Progenitor cell of endocrine pancreas (in vitro differentiated cells): ENCODE data around the gene HIPK1. TPM values are rescaled to one million over a fixed set of nuclear protein-coding genes. Genes with fewer than 3 reads are reported as not detected.

ENCODE experiments used
- DNase-seq: peaks from one replicate; pipeline ENCODE4 v3.0.0; 2021; ENCODE audit warnings: low spot score; ENCODE audit not compliant: unreplicated experiment
- H3K27ac Mint-ChIP-seq: 2 replicates; pipeline ENCODE4 v1.8.0; 2021; ENCODE audit warnings: mild to moderate bottlenecking, moderate library complexity, mixed read lengths
- H3K27me3 Mint-ChIP-seq: 2 replicates; pipeline ENCODE4 v1.8.0; 2021; ENCODE audit warnings: mixed read lengths
- H3K36me3 Mint-ChIP-seq: 2 replicates; pipeline ENCODE4 v1.8.0; 2022; ENCODE audit warnings: mixed read lengths; ENCODE audit not compliant: insufficient read depth
- H3K4me1 Mint-ChIP-seq: 2 replicates; pipeline ENCODE4 v1.8.0; 2021; ENCODE audit warnings: low read depth, mixed read lengths
- H3K4me3 Mint-ChIP-seq: 2 replicates; pipeline ENCODE4 v1.8.0; 2021; ENCODE audit warnings: low read depth, mild to moderate bottlenecking, moderate library complexity, mixed read lengths
- H3K9me3 Mint-ChIP-seq: 2 replicates; pipeline ENCODE4 v1.8.0; 2021; ENCODE audit warnings: low read depth, mixed read lengths
- CTCF ChIP-seq: fragments of 200-600 bp; sonication (generic); IDR thresholded peaks from one replicate; pipeline ENCODE4 v1.5.0; 2021; ENCODE audit warnings: antibody characterized with exemption, mild to moderate bottlenecking; ENCODE audit not compliant: unreplicated experiment
- total RNA-seq: library from RNA; stranded (reverse); gene quantifications from 2 replicates; pipeline ENCODE4 v1.2.1, GENCODE V29; 2021

The HIPK1 gene
- total RNA-seq, 1 donor from 2014 or later, result 54.2 TPM

- TF ChIP-seq CTCF, result no peak
- Mint-ChIP-seq H3K4me3 (no peak overlapping the region), H3K27me3 (no peaks in the 10 kb centered on the region), H3K36me3 (peaks cover 11% of the 10 kb centered on the region), H3K9me3 (no peaks in the 10 kb centered on the region), H3K27ac (no peak overlapping the region), H3K4me1 (peaks cover 15% of the 10 kb centered on the region)
- no peak for DNase-seq
These were observed 9.1 kb downstream of the HIPK1 start for GRCh38 chr1:113938192-113938591.

GRCh38 chr1:113940365-113941244 lies 11.5 kb downstream of the HIPK1 start:
- no peak for TF ChIP-seq CTCF
- H3K36me3 Mint-ChIP-seq, result peaks cover 25% of the 10 kb centered on the region
- no peak overlapping the region for H3K4me3 Mint-ChIP-seq
- H3K9me3 Mint-ChIP-seq, result peaks cover 5% of the 10 kb centered on the region
- H3K27me3 Mint-ChIP-seq, result no peaks in the 10 kb centered on the region
- DNase-seq, result no peak
- peaks cover 2% of the 10 kb centered on the region for H3K4me1 Mint-ChIP-seq
- no peak overlapping the region for H3K27ac Mint-ChIP-seq

GRCh38 chr1:113941245-113941559 lies 12.1 kb downstream of the HIPK1 start:
- no peak for TF ChIP-seq CTCF
- peaks cover 5% of the 10 kb centered on the region for H3K9me3 Mint-ChIP-seq
- no peak overlapping the region for H3K4me3 Mint-ChIP-seq
- peaks cover 28% of the 10 kb centered on the region for H3K36me3 Mint-ChIP-seq
- DNase-seq, result no peak
- peaks cover 6% of the 10 kb centered on the region for H3K4me1 Mint-ChIP-seq
- H3K27ac Mint-ChIP-seq, result no peak overlapping the region
- H3K27me3 Mint-ChIP-seq, result no peaks in the 10 kb centered on the region

- TF ChIP-seq CTCF, result no peak
- H3K27me3 Mint-ChIP-seq, result no peaks in the 10 kb centered on the region
- H3K9me3 Mint-ChIP-seq, result peaks cover 5% of the 10 kb centered on the region
- peaks cover 19% of the 10 kb centered on the region for H3K4me1 Mint-ChIP-seq
- no peak overlapping the region for H3K27ac Mint-ChIP-seq
- DNase-seq, result no peak
- H3K4me3 Mint-ChIP-seq, result no peak overlapping the region
- peaks cover 28% of the 10 kb centered on the region for H3K36me3 Mint-ChIP-seq
These were observed 13.4 kb downstream of the HIPK1 start for GRCh38 chr1:113942527-113942926.

- H3K27me3 Mint-ChIP-seq, result no peaks in the 10 kb centered on the region
- H3K4me3 Mint-ChIP-seq, result no peak overlapping the region
- H3K36me3 Mint-ChIP-seq, result peaks cover 28% of the 10 kb centered on the region
- TF ChIP-seq CTCF, result no peak
- peaks cover 5% of the 10 kb centered on the region for H3K9me3 Mint-ChIP-seq
- DNase-seq, result no peak
- H3K27ac Mint-ChIP-seq, result no peak overlapping the region
- peaks cover 23% of the 10 kb centered on the region for H3K4me1 Mint-ChIP-seq
These were observed 14.1 kb downstream of the HIPK1 start for GRCh38 chr1:113943028-113943811.
